Endothelial cell of umbilical vein (primary cell): ENCODE data around the gene TGDS. TPM values are rescaled to one million over a fixed set of nuclear protein-coding genes. Genes with fewer than 3 reads are reported as not detected.

Experiments
- BruUV-seq: library from RNA; stranded (reverse); fragments of 400-500 nt; replicated peaks from 2 replicates; lab custom pipeline; 2021; lab: Mats Ljungman, UMichigan
- CTCF ChIA-PET: fragments of 300-600, 350-600 bp; sonication (Branson Sonifier 250); formaldehyde crosslinking; loops from one replicate; lab custom pipeline; 2021; ENCODE audit warnings: antibody characterized with exemption, inconsistent platforms; lab: Charles Lee
- POLR2A ChIA-PET: fragments of 300-600, 350-600 bp; sonication (Branson Sonifier 250); formaldehyde crosslinking; loops from one replicate; lab custom pipeline; 2021; ENCODE audit warnings: antibody characterized with exemption, inconsistent platforms; lab: Charles Lee
- DNase-seq: peaks from one replicate; pipeline ENCODE4 v3.0.0-alpha.2; 2011; ENCODE audit warnings: low read depth, low spot score
- FAIRE-seq: peaks from 2 replicates; lab custom pipeline; 2011; peaks lifted over from hg19 to GRCh38; lab: Jason Lieb, UNC
- H2AFZ ChIP-seq: 2 replicates; pipeline ENCODE4 v1.6.0; 2012; ENCODE audit warnings: low read depth, low read length, control low read depth, inconsistent platforms
- H3K27ac ChIP-seq: 2 replicates; pipeline ENCODE4 v1.5.1; 2011; ENCODE audit warnings: low read depth, mild to moderate bottlenecking, control low read depth, low read length, moderate library complexity; ENCODE audit not compliant: insufficient read depth
- H3K27me3 ChIP-seq, 2 experiments: 2 replicates each; pipeline versions ENCODE4 v1.6.0 to v1.6.1; 2011; ENCODE audit warnings: low read length in 2 of 2, mixed read lengths in 1 of 2; ENCODE audit not compliant: control insufficient read depth in 2 of 2, insufficient read depth in 2 of 2
- H3K36me3 ChIP-seq, 2 experiments: 2 replicates in 1 of 2; 3 replicates in 1 of 2; pipeline ENCODE4 v1.5.1; 2011; ENCODE audit warnings: low read length in 2 of 2, mild to moderate bottlenecking in 1 of 2, moderate library complexity in 1 of 2; ENCODE audit not compliant: control insufficient read depth in 2 of 2, insufficient read depth in 2 of 2; ENCODE audit errors: extremely low read depth in 1 of 2
- H3K4me1 ChIP-seq: 3 replicates; pipeline ENCODE4 v1.5.1; 2011; ENCODE audit warnings: mild to moderate bottlenecking, low read length; ENCODE audit not compliant: control insufficient read depth, insufficient read depth; ENCODE audit errors: extremely low read depth
- H3K4me2 ChIP-seq: 2 replicates; pipeline ENCODE4 v1.6.1; 2011; ENCODE audit warnings: low read length, control low read depth, mixed read lengths; ENCODE audit not compliant: insufficient read depth
- H3K4me3 ChIP-seq, 3 experiments: fragments of 200-600 bp in 1 of 3; sonication (generic), shearing (Covaris generic) in 1 of 3; replicated peaks in 1 of 3; 2 replicates each; pipeline ENCODE4 v1.5.1; 2011 to 2016; ENCODE audit warnings: control low read depth in 3 of 3, low read length in 3 of 3, mild to moderate bottlenecking in 2 of 3, inconsistent platforms in 1 of 3, low read depth in 1 of 3, moderate library complexity in 1 of 3; ENCODE audit not compliant: insufficient read depth in 1 of 3
- H3K79me2 ChIP-seq: 2 replicates; pipeline ENCODE4 v1.6.0; 2012; ENCODE audit warnings: low read length, inconsistent platforms; ENCODE audit not compliant: control insufficient read depth, insufficient read depth
- H3K9ac ChIP-seq: replicated peaks from 2 replicates; pipeline ENCODE3; 2011; ENCODE audit warnings: low read length, control low read depth; ENCODE audit not compliant: insufficient read depth; ENCODE audit errors: extremely low read depth
- H3K9me1 ChIP-seq: replicated peaks from 3 replicates; pipeline ENCODE4 v1.6.0; 2011; ENCODE audit warnings: mild to moderate bottlenecking, low read length; ENCODE audit not compliant: control insufficient read depth, insufficient read depth; ENCODE audit errors: extremely low read depth
- H3K9me3 ChIP-seq: replicated peaks from 2 replicates; pipeline ENCODE4 v1.5.1; 2012; ENCODE audit warnings: low read length, inconsistent platforms; ENCODE audit not compliant: control insufficient read depth, insufficient read depth
- H4K20me1 ChIP-seq: replicated peaks from 2 replicates; pipeline ENCODE3; 2011; ENCODE audit warnings: mild to moderate bottlenecking, low read length; ENCODE audit not compliant: control insufficient read depth, insufficient read depth; ENCODE audit errors: extremely low read depth
- EZH2 ChIP-seq: IDR thresholded peaks from 2 replicates; pipeline ENCODE4 v1.6.1; 2012; ENCODE audit warnings: borderline replicate concordance, low read depth, mild to moderate bottlenecking, moderate library complexity, low read length, inconsistent platforms; ENCODE audit not compliant: severe bottlenecking
- FOS ChIP-seq: IDR thresholded peaks from 2 replicates; pipeline ENCODE4 v1.6.1; 2011; ENCODE audit warnings: mild to moderate bottlenecking, low read length, moderate library complexity, borderline replicate concordance; ENCODE audit not compliant: insufficient read depth
- GATA2 ChIP-seq: IDR thresholded peaks from 2 replicates; pipeline ENCODE4 v1.7.0; 2011; ENCODE audit warnings: low read depth, mild to moderate bottlenecking, moderate library complexity, mixed read lengths, low read length; ENCODE audit not compliant: insufficient read length, insufficient read depth
- JUN ChIP-seq: IDR thresholded peaks from 2 replicates; pipeline ENCODE4 v1.6.1; 2011; ENCODE audit warnings: borderline replicate concordance, low read depth; ENCODE audit not compliant: insufficient read length, insufficient read depth
- MYC ChIP-seq: IDR thresholded peaks from one replicate; pipeline ENCODE4 v1.6.1; 2011; ENCODE audit warnings: mild to moderate bottlenecking, low read depth, low read length
- POLR2A ChIP-seq: IDR thresholded peaks from 2 replicates; pipeline ENCODE4 v1.6.1; 2012; ENCODE audit warnings: low read depth, mild to moderate bottlenecking, control low read depth, low read length
- POLR2AphosphoS5 ChIP-seq: IDR thresholded peaks from 2 replicates; pipeline ENCODE4 v1.6.1; 2012; ENCODE audit warnings: low read depth, mild to moderate bottlenecking, control low read depth, low read length, moderate library complexity; ENCODE audit not compliant: insufficient read depth
- dilution Hi-C: fragments of 300-500 bp; cut with MboI; formaldehyde crosslinking; loops from one replicate; pipeline ENCODE4 v1.15.0; 2019; ENCODE audit warnings: low sequenced_read_pairs; ENCODE audit not compliant: extremely low pct_ligation_motif_present
- intact Hi-C: fragments of 100-400 bp; cut with micrococcal nuclease; formaldehyde crosslinking; loops from one replicate; pipeline ENCODE4 v1.10.0; 2022
- polyA plus RNA-seq, 4 experiments: library from polyadenylated mRNA; depleted of rRNA in 3 of 4; stranded (reverse) in 3 of 4; unstranded in 1 of 4; fragments of >200 nt; gene quantifications; 2 replicates each; pipeline versions ENCODE4 v1.2.1 to v1.2.3, GENCODE V29; 2011 to 2012; ENCODE audit warnings: missing spikeins in 1 of 4
- total RNA-seq: library from RNA; stranded (reverse); gene quantifications from 2 replicates; pipeline ENCODE4 v1.2.3, GENCODE V29; 2021
- TF ChIP-seq, protein P1 (sequence below), 2 donors: IDR thresholded peaks; 1 replicate in 1 of 2; 2 replicates in 1 of 2; pipeline ENCODE4 v1.5.1; 2011; ENCODE audit warnings: low read length in 2 of 2, mild to moderate bottlenecking in 2 of 2, moderate library complexity in 2 of 2, control low read depth in 1 of 2, inconsistent platforms in 1 of 2, low read depth in 1 of 2; ENCODE audit not compliant: insufficient read depth in 1 of 2; ENCODE audit errors: extremely low read depth in 1 of 2
- TF ChIP-seq, protein P2 (sequence below): IDR thresholded peaks from 2 replicates; pipeline ENCODE4 v1.6.1; 2011; ENCODE audit not compliant: insufficient read depth, insufficient read length

The TGDS gene
- total and polyA plus RNA-seq, 2 donors (not counting 3 experiments of a cell fraction or from before 2014, with no cell fraction given), result 7.3 to 9.3 TPM

DNA sequence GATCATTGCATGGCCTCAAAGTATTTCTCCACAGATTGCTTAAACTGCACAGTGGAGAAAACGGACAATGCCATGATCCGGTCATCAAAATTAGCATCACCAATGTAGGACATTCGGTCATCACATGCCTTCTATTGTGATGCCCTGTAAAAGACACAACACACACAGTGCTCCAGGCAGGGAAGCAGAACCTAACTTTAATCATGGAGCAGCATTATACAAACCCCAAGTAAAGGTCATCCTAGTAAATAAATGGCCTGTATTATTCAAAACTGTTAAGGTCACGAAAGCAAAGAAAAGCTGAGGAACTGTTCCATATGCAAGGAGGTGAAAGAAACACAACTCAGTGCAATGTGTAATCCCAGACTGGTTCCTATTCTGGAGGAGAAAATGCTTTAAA, 42.2 kb downstream of the TGDS start:
- no peak overlapping the region for H3K4me3 ChIP-seq
- CTCF ChIA-PET, result no interaction called here
- intact Hi-C loops (no loop called here), dilution Hi-C loops (no loop called here)
- H3K4me2 ChIP-seq, result no peak overlapping the region
- TF ChIP-seq POLR2A (no peak), MYC (no peak), POLR2AphosphoS5 (no peak), GATA2 (no peak), EZH2 (no peak), JUN (no peak), FOS (no peak)
- TF ChIP-seq, protein P1, sequence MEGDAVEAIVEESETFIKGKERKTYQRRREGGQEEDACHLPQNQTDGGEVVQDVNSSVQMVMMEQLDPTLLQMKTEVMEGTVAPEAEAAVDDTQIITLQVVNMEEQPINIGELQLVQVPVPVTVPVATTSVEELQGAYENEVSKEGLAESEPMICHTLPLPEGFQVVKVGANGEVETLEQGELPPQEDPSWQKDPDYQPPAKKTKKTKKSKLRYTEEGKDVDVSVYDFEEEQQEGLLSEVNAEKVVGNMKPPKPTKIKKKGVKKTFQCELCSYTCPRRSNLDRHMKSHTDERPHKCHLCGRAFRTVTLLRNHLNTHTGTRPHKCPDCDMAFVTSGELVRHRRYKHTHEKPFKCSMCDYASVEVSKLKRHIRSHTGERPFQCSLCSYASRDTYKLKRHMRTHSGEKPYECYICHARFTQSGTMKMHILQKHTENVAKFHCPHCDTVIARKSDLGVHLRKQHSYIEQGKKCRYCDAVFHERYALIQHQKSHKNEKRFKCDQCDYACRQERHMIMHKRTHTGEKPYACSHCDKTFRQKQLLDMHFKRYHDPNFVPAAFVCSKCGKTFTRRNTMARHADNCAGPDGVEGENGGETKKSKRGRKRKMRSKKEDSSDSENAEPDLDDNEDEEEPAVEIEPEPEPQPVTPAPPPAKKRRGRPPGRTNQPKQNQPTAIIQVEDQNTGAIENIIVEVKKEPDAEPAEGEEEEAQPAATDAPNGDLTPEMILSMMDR (IDR thresholded peaks at IDR 0.05; ENCODE audit: extremely low read depth in 1 of 2, insufficient read depth in 1 of 2, low read depth in 1 of 2, low read length in 2 of 2), result no peak
- TF ChIP-seq, protein P2, sequence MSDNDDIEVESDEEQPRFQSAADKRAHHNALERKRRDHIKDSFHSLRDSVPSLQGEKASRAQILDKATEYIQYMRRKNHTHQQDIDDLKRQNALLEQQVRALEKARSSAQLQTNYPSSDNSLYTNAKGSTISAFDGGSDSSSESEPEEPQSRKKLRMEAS, result no peak
- H3K4me1 ChIP-seq, result peaks cover 2% of the 10 kb centered on the region
- no peaks in the 10 kb centered on the region for H3K27me3 ChIP-seq
- FAIRE-seq (no peak), DNase-seq (no peak)
- H3K9me1 ChIP-seq, result no peaks in the 10 kb centered on the region
- BruUV-seq, result no TSS peak
- H3K36me3 ChIP-seq, result no peaks in the 10 kb centered on the region
- POLR2A ChIA-PET, result no interaction called here
- H3K27ac ChIP-seq, result no peak overlapping the region
- H3K9ac ChIP-seq, result no peak overlapping the region
- no peak overlapping the region for H2AFZ ChIP-seq
- no peaks in the 10 kb centered on the region for H3K79me2 ChIP-seq
- H3K9me3 ChIP-seq, result no peaks in the 10 kb centered on the region
- H4K20me1 ChIP-seq, result no peaks in the 10 kb centered on the region
